H1 (cell line): ENCODE results near the gene TCEAL1. TPM values are rescaled to one million over a fixed set of nuclear protein-coding genes. Genes with fewer than 3 reads are reported as not detected.

Experiments used
- CTCF ChIA-PET: fragments of 300-600 bp; sonication (Branson Sonifier 250); formaldehyde crosslinking; loops from one replicate; lab custom pipeline; 2021; ENCODE audit not compliant: partially characterized antibody; lab: Charles Lee
- POLR2A ChIA-PET: fragments of 300-600 bp; sonication (Branson Sonifier 250); formaldehyde crosslinking; loops from one replicate; lab custom pipeline; 2021; ENCODE audit warnings: inconsistent platforms; ENCODE audit not compliant: partially characterized antibody; lab: Charles Lee
- DNase-seq, 2 experiments: peaks; one replicate each; pipeline versions ENCODE4 v3.0.0 to v3.0.0-alpha.2; 2010 to 2022; ENCODE audit warnings: low spot score in 2 of 2, low read depth in 1 of 2, mixed read lengths in 1 of 2
- FAIRE-seq: peaks from 2 replicates; lab custom pipeline; 2011; peaks lifted over from hg19 to GRCh38; lab: Jason Lieb, UNC
- H2AFZ ChIP-seq: 2 replicates; pipeline ENCODE4 v1.8.1; 2012; ENCODE audit warnings: low read length, inconsistent platforms
- H2AK5ac ChIP-seq: 2 replicates; pipeline ENCODE4 v1.6.1; 2013; ENCODE audit warnings: low read depth, low read length
- H2BK120ac ChIP-seq: replicated peaks from 2 replicates; pipeline ENCODE3; 2013; ENCODE audit warnings: low read depth, low read length, inconsistent platforms
- H2BK12ac ChIP-seq: 2 replicates; pipeline ENCODE4 v1.6.1; 2013; ENCODE audit warnings: low read depth, low read length
- H2BK15ac ChIP-seq: 2 replicates; pipeline ENCODE4 v1.6.1; 2013; ENCODE audit warnings: low read length
- H2BK20ac ChIP-seq: 2 replicates; pipeline ENCODE4 v1.6.1; 2013; ENCODE audit warnings: low read length
- H2BK5ac ChIP-seq: 2 replicates; pipeline ENCODE4 v1.6.1; 2013; ENCODE audit warnings: low read depth, low read length
- H3K14ac ChIP-seq: 2 replicates; pipeline ENCODE4 v1.6.1; 2013; ENCODE audit warnings: inconsistent platforms; ENCODE audit not compliant: insufficient read length
- H3K18ac ChIP-seq: 2 replicates; pipeline ENCODE4 v1.6.1; 2013; ENCODE audit warnings: low read length; ENCODE audit errors: extremely low read depth
- H3K23ac ChIP-seq: 2 replicates; pipeline ENCODE4 v1.6.1; 2013; ENCODE audit warnings: inconsistent platforms; ENCODE audit not compliant: insufficient read length
- H3K23me2 ChIP-seq: 2 replicates; pipeline ENCODE4 v1.6.1; 2013; ENCODE audit warnings: low read depth, low read length
- H3K27ac ChIP-seq: 2 replicates; pipeline ENCODE4 v1.6.1; 2011; ENCODE audit warnings: low read depth, low read length, inconsistent platforms
- H3K27me3 ChIP-seq, 4 experiments: replicated peaks in 1 of 4; 1 replicate in 1 of 4; 2 replicates in 3 of 4; pipeline versions ENCODE4 v1.6.1 to v1.8.1; 2011 to 2013; ENCODE audit warnings: low read length in 3 of 4, mild to moderate bottlenecking in 3 of 4, inconsistent platforms in 2 of 4, mixed read lengths in 2 of 4, moderate library complexity in 1 of 4; ENCODE audit not compliant: control insufficient read depth in 3 of 4, insufficient read depth in 3 of 4; ENCODE audit errors: extremely low read depth in 1 of 4
- H3K36me3 ChIP-seq, 4 experiments: 2 replicates each; pipeline versions ENCODE4 v1.6.1 to v1.8.1; 2011 to 2013; ENCODE audit warnings: mild to moderate bottlenecking in 4 of 4, low read length in 3 of 4, moderate library complexity in 2 of 4, control low read depth in 1 of 4, inconsistent platforms in 1 of 4; ENCODE audit not compliant: insufficient read depth in 4 of 4, control insufficient read depth in 2 of 4
- H3K4ac ChIP-seq: replicated peaks from 2 replicates; pipeline ENCODE3; 2013; ENCODE audit warnings: low read length, low read depth, mixed read lengths, inconsistent platforms; ENCODE audit not compliant: insufficient read length
- H3K4me1 ChIP-seq, 4 experiments: replicated peaks in 1 of 4; 1 replicate in 1 of 4; 2 replicates in 3 of 4; pipeline versions ENCODE4 v1.6.1 to v1.8.1; 2011 to 2013; ENCODE audit warnings: low read length in 3 of 4, inconsistent platforms in 2 of 4, mixed read lengths in 1 of 4; ENCODE audit not compliant: insufficient read depth in 4 of 4, control insufficient read depth in 3 of 4
- H3K4me2 ChIP-seq, 2 experiments: 2 replicates each; pipeline versions ENCODE4 v1.6.1 to v1.8.1; 2011 to 2013; ENCODE audit warnings: low read depth in 2 of 2, low read length in 2 of 2, control low read depth in 1 of 2, inconsistent platforms in 1 of 2, mild to moderate bottlenecking in 1 of 2; ENCODE audit not compliant: insufficient read depth in 1 of 2
- H3K4me3 ChIP-seq, 4 experiments: fragments of 200-600, 300-600 bp in 1 of 4; sonication (generic), shearing (Covaris generic), sonication (Bioruptor Twin) in 1 of 4; 2 replicates each; pipeline versions ENCODE4 v1.5.1 to v1.8.1; 2011 to 2016; ENCODE audit warnings: low read length in 4 of 4, low read depth in 3 of 4, control low read depth in 2 of 4, inconsistent platforms in 2 of 4, mild to moderate bottlenecking in 2 of 4, mixed read lengths in 1 of 4, moderate library complexity in 1 of 4; ENCODE audit not compliant: insufficient read depth in 2 of 4; ENCODE audit errors: extremely low read depth in 1 of 4
- H3K56ac ChIP-seq: replicated peaks from 2 replicates; pipeline ENCODE3; 2013; ENCODE audit warnings: low read depth, mild to moderate bottlenecking, mixed read lengths, low read length, inconsistent platforms; ENCODE audit not compliant: insufficient read length
- H3K79me1 ChIP-seq: 2 replicates; pipeline ENCODE4 v1.6.1; 2013; ENCODE audit warnings: low read depth, low read length, control low read depth
- H3K79me2 ChIP-seq, 2 experiments: 2 replicates each; pipeline versions ENCODE4 v1.6.1 to v1.8.1; 2012 to 2013; ENCODE audit warnings: low read length in 2 of 2, mild to moderate bottlenecking in 2 of 2, inconsistent platforms in 1 of 2; ENCODE audit not compliant: insufficient read depth in 2 of 2, control insufficient read depth in 1 of 2
- H3K9ac ChIP-seq, 4 experiments: replicated peaks in 1 of 4; 1 replicate in 1 of 4; 2 replicates in 3 of 4; pipeline versions ENCODE4 v1.6.1 to v1.8.1; 2011 to 2013; ENCODE audit warnings: low read depth in 3 of 4, low read length in 3 of 4, control low read depth in 2 of 4, mild to moderate bottlenecking in 2 of 4, moderate library complexity in 2 of 4, inconsistent platforms in 1 of 4; ENCODE audit errors: extremely low read depth in 1 of 4
- H3K9me3 ChIP-seq, 2 experiments: 2 replicates each; pipeline versions ENCODE4 v1.6.1 to v1.8.1; 2012 to 2013; ENCODE audit warnings: mild to moderate bottlenecking in 2 of 2, moderate library complexity in 2 of 2, control low read depth in 1 of 2, inconsistent platforms in 1 of 2, low read depth in 1 of 2, low read length in 1 of 2, mixed read lengths in 1 of 2; ENCODE audit not compliant: insufficient read depth in 2 of 2
- H4K20me1 ChIP-seq, 2 experiments: replicated peaks in 1 of 2; 2 replicates each; pipeline versions ENCODE3 to v1.8.1; 2011 to 2013; ENCODE audit warnings: inconsistent platforms in 2 of 2, low read length in 2 of 2, mild to moderate bottlenecking in 1 of 2; ENCODE audit not compliant: insufficient read depth in 2 of 2, control insufficient read depth in 1 of 2
- H4K5ac ChIP-seq: 2 replicates; pipeline ENCODE4 v1.6.1; 2013; ENCODE audit warnings: low read length, low read depth, mixed read lengths, inconsistent platforms; ENCODE audit not compliant: insufficient read length
- H4K8ac ChIP-seq: 2 replicates; pipeline ENCODE4 v1.8.0; 2013; ENCODE audit warnings: mild to moderate bottlenecking, moderate library complexity, low read length, inconsistent platforms; ENCODE audit not compliant: insufficient read depth; ENCODE audit errors: extremely low read depth
- H4K91ac ChIP-seq: replicated peaks from 2 replicates; pipeline ENCODE3; 2013; ENCODE audit warnings: low read length, mixed read lengths, inconsistent platforms; ENCODE audit not compliant: insufficient read length
- ATF2 ChIP-seq: IDR thresholded peaks from 2 replicates; pipeline ENCODE4 v1.6.1; 2012; ENCODE audit warnings: low read length, inconsistent platforms
- ATF3 ChIP-seq: IDR thresholded peaks from 2 replicates; pipeline ENCODE4 v1.6.1; 2011; ENCODE audit warnings: low read depth, mild to moderate bottlenecking, low read length; ENCODE audit not compliant: insufficient read depth
- CHD1 ChIP-seq: IDR thresholded peaks from 2 replicates; pipeline ENCODE4 v1.6.1; 2012; ENCODE audit warnings: low read depth, low read length, improper control_type of control experiment
- JUN ChIP-seq: IDR thresholded peaks from 2 replicates; pipeline ENCODE4 v1.6.1; 2011; ENCODE audit warnings: low read depth, mild to moderate bottlenecking, improper control_type of control experiment, low read length
- KDM1A ChIP-seq: fragments of 200-600, 300-600 bp; sonication (generic); IDR thresholded peaks from 2 replicates; pipeline ENCODE4 v1.7.1; 2016; ENCODE audit warnings: mild to moderate bottlenecking, low read length, borderline replicate concordance
- RBBP5 ChIP-seq: IDR thresholded peaks from 2 replicates; pipeline ENCODE4 v1.7.1; 2012; ENCODE audit warnings: low read depth, mild to moderate bottlenecking, inconsistent platforms, low read length, moderate library complexity, borderline replicate concordance
- SP2 ChIP-seq: IDR thresholded peaks from 2 replicates; pipeline ENCODE4 v1.6.1; 2012; ENCODE audit warnings: mild to moderate bottlenecking, low read length, inconsistent platforms
- SP4 ChIP-seq: IDR thresholded peaks from 2 replicates; pipeline ENCODE4 v1.6.1; 2012; ENCODE audit warnings: low read length, inconsistent platforms
- TAF1 ChIP-seq: IDR thresholded peaks from 2 replicates; pipeline ENCODE4 v1.6.1; 2011; ENCODE audit warnings: mild to moderate bottlenecking, low read depth, low read length
- YY1 ChIP-seq: IDR thresholded peaks from 2 replicates; pipeline ENCODE4 v1.6.1; 2011; ENCODE audit warnings: low read depth, mild to moderate bottlenecking, low read length
- WGBS, 2 experiments: shearing (Covaris generic) in 1 of 2; methylation state at CpG; one replicate each; pipeline versions ENCODE4 v1.1.6 to v1.1.7; 2013 to 2015; ENCODE audit warnings: low lambda C conversion rate in 2 of 2, mixed read lengths in 2 of 2, inconsistent platforms in 1 of 2, low coverage in 1 of 2, missing lambda C conversion rate in 1 of 2; ENCODE audit not compliant: insufficient replicate concordance in 2 of 2, insufficient coverage in 1 of 2, insufficient read length in 1 of 2; ENCODE audit errors: extremely low coverage in 1 of 2, missing lambda C conversion rate in 1 of 2; 5-methylcytosine and 5-hydroxymethylcytosine counted together
- polyA plus RNA-seq, 7 experiments: library from polyadenylated mRNA; depleted of rRNA in 3 of 7; stranded (reverse) in 5 of 7; unstranded in 2 of 7; fragments of >200 nt in 5 of 7; fragments of 200-250 nt in 2 of 7; gene quantifications; 1 replicate in 5 of 7; 2 replicates in 1 of 7; 4 replicates in 1 of 7; pipeline versions ENCODE4 v1.2.1 to v1.2.3, GENCODE V29; 2011 to 2013; ENCODE audit warnings: missing spikeins in 2 of 7, mixed read lengths in 2 of 7
- total RNA-seq: library from RNA; stranded (reverse); fragmentation: NEBNext Ultra II Directional; extraction: Animal tissue kit (Norgen Biotek cat#: 25700); gene quantifications from 2 replicates; pipeline ENCODE4 v1.2.1, GENCODE V29; 2021

The TCEAL1 gene
- total and polyA plus RNA-seq, 2 of the 8 experiments (the other 6 are each of a cell fraction or from before 2014, with no cell fraction given): 3.9 to 4.1 TPM

GRCh38 chrX:103631145-103631544 lies 2.4 kb downstream of the TCEAL1 start:
- no peak overlapping the region for H3K9ac ChIP-seq
- H2AFZ ChIP-seq: no peak overlapping the region
- FAIRE-seq: no peak
- H3K4me3 ChIP-seq: no peak overlapping the region
- no peaks in the 10 kb centered on the region for H4K20me1 ChIP-seq
- no peak overlapping the region for H2AK5ac ChIP-seq
- DNase-seq: no peak
- 0 out of 2 replicates have a peak, but pooled peaks cover 5% of the 10 kb centered on the region for H3K23me2 ChIP-seq
- no peak overlapping the region for H3K23ac ChIP-seq
- no peaks in the 10 kb centered on the region for H3K27me3 ChIP-seq
- no peak overlapping the region for H3K27ac ChIP-seq
- no peaks in the 10 kb centered on the region for H3K79me2 ChIP-seq
- no peak overlapping the region for H2BK12ac ChIP-seq
- no peak overlapping the region for H3K4ac ChIP-seq
- no peaks in the 10 kb centered on the region for H3K9me3 ChIP-seq
- no peak overlapping the region for H3K18ac ChIP-seq
- ChIA-PET CTCF (interaction anchor here (1.2 to 1.9 kb wide), 5 partner anchors 12 to 37 kb away, joined by 5 to 8 read pairs (median 5); no protein-coding TSS in a partner anchor), POLR2A (no interaction called here)
- H2BK5ac ChIP-seq: no peak overlapping the region
- no peak overlapping the region for H4K91ac ChIP-seq
- H3K4me1 ChIP-seq: no peaks in the 10 kb centered on the region
- H2BK15ac ChIP-seq: no peak overlapping the region
- no peak overlapping the region for H4K5ac ChIP-seq
- no peak overlapping the region for H3K14ac ChIP-seq
- no peak overlapping the region for H4K8ac ChIP-seq
- no peaks in the 10 kb centered on the region for H3K79me1 ChIP-seq
- TF ChIP-seq SP4: no peak
- TF ChIP-seq ATF3: no peak
- no peak for TF ChIP-seq JUN
- TF ChIP-seq YY1: no peak
- TF ChIP-seq CHD1: no peak
- TF ChIP-seq TAF1: no peak
- TF ChIP-seq RBBP5: no peak
- TF ChIP-seq KDM1A: no peak
- TF ChIP-seq SP2: no peak
- TF ChIP-seq ATF2: no peak
- 90% methylated on average over 5 of the region's 5 CpGs; no CpG with 5 or more reads in 1 of the 2 experiments for WGBS, 2 experiments
- H3K36me3 ChIP-seq: no peaks in the 10 kb centered on the region
- no peak overlapping the region for H2BK120ac ChIP-seq
- H2BK20ac ChIP-seq: no peak overlapping the region
- no peak overlapping the region for H3K56ac ChIP-seq
- no peak overlapping the region for H3K4me2 ChIP-seq
